ENCODE data around the gene CCR1. TPM values are rescaled to one million over a fixed set of nuclear protein-coding genes. Genes with fewer than 3 reads are reported as not detected.

The CCR1 gene
- total and polyA plus RNA-seq, 9 of the 15 experiments (the other 6 are each of a cell fraction or from before 2014, with no cell fraction given), result not detected

GRCh38 chr3:46239952-46240351 is 31.8 kb upstream of the CCR1 start:
- Histone ChIP-seq H3K79me2 (ENCODE audit: control insufficient read depth, insufficient read depth, low read length) (no peaks in the 10 kb centered on the region), H3K9me3 (replicated peaks; ENCODE audit: control insufficient read depth, insufficient read depth, low read depth, low read length) (no peaks in the 10 kb centered on the region), H3K4me2 (ENCODE audit: insufficient read depth, low read length) (no peak overlapping the region), H3K4me1 (replicated peaks in 1 of 2; ENCODE audit: control insufficient read depth in 2 of 2, insufficient read depth in 2 of 2, low read length in 2 of 2) (no peaks in the 10 kb centered on the region; a peak in 1 of 5 replicates), H3K36me3 (ENCODE audit: control insufficient read depth, insufficient read depth, low read length) (no peaks in the 10 kb centered on the region), H3K27ac (ENCODE audit: extremely low read depth, low read depth, low read length) (no peak overlapping the region), H4K20me1 (replicated peaks; ENCODE audit: control insufficient read depth, insufficient read depth, low read length) (no peaks in the 10 kb centered on the region), H3K9ac (ENCODE audit: insufficient read depth in 1 of 2, low read depth in 2 of 2, low read length in 2 of 2) (no peak overlapping the region), H3K9me1 (ENCODE audit: control insufficient read depth, insufficient read depth, low read length) (no peaks in the 10 kb centered on the region), H3K4me3 (no peak overlapping the region), H3K27me3 (ENCODE audit: control insufficient read depth in 2 of 2, insufficient read depth in 2 of 2, low read length in 2 of 2) (peaks cover 0 to 15% of the 10 kb centered on the region in 2 experiments; a peak in 2 of 5 replicates), H2AFZ (ENCODE audit: low read depth, low read length) (no peak overlapping the region)
- CTCF ChIA-PET (ENCODE audit: low intra/inter-chr PET ratio), result no interaction called here
- in situ Hi-C loops (cut with MboI), result no loop called here
- FAIRE-seq (no peak), ATAC-seq (no peak), DNase-seq (ENCODE audit: extremely low read depth in 1 of 4, low spot score in 3 of 4) (no peak)
- POLR2A ChIA-PET, result interaction anchor here (0.9 kb wide), 1 partner anchor 144 kb away, joined by 3 read pairs; no protein-coding TSS in a partner anchor
- BruUV-seq (replicated peaks), result no TSS peak
- intact Hi-C loops (cut with micrococcal nuclease), result no loop called here
- WGBS (ENCODE audit: insufficient coverage, low coverage, missing lambda C conversion rate), result 3% methylated on average over 2 of the region's 2 CpGs
- no peak for TF ChIP-seq ZNF146 (CRISPR knock-in tag; IDR thresholded peaks at IDR 0.05; ENCODE audit: unreplicated experiment)
- peak; percentile 73 for TF ChIP-seq TFE3 (CRISPR knock-in tag; IDR thresholded peaks at IDR 0.05)

GRCh38 chr3:46239301-46239938 is 31.3 kb upstream of the CCR1 start:
- Histone ChIP-seq H3K4me1 (replicated peaks in 1 of 2; ENCODE audit: control insufficient read depth in 2 of 2, insufficient read depth in 2 of 2, low read length in 2 of 2) (no peaks in the 10 kb centered on the region; a peak in 1 of 5 replicates), H3K4me3 (no peak overlapping the region), H3K4me2 (ENCODE audit: insufficient read depth, low read length) (no peak overlapping the region), H3K27ac (ENCODE audit: extremely low read depth, low read depth, low read length) (no peak overlapping the region), H3K9me3 (replicated peaks; ENCODE audit: control insufficient read depth, insufficient read depth, low read depth, low read length) (no peaks in the 10 kb centered on the region), H4K20me1 (replicated peaks; ENCODE audit: control insufficient read depth, insufficient read depth, low read length) (no peaks in the 10 kb centered on the region), H2AFZ (ENCODE audit: low read depth, low read length) (no peak overlapping the region), H3K79me2 (ENCODE audit: control insufficient read depth, insufficient read depth, low read length) (no peaks in the 10 kb centered on the region), H3K9me1 (ENCODE audit: control insufficient read depth, insufficient read depth, low read length) (no peaks in the 10 kb centered on the region), H3K27me3 (ENCODE audit: control insufficient read depth in 2 of 2, insufficient read depth in 2 of 2, low read length in 2 of 2) (peaks cover 0 to 12% of the 10 kb centered on the region in 2 experiments; a peak in 2 of 5 replicates), H3K9ac (ENCODE audit: insufficient read depth in 1 of 2, low read depth in 2 of 2, low read length in 2 of 2) (no peak overlapping the region), H3K36me3 (ENCODE audit: control insufficient read depth, insufficient read depth, low read length) (no peaks in the 10 kb centered on the region)
- no TSS peak for BruUV-seq (replicated peaks)
- WGBS (ENCODE audit: insufficient coverage, low coverage, missing lambda C conversion rate), result 8% methylated on average over 3 of the region's 3 CpGs
- intact Hi-C loops (cut with micrococcal nuclease), result no loop called here
- ChIA-PET POLR2A (interaction anchor here (0.6 to 1.0 kb wide), 3 partner anchors 27 to 216 kb away, joined by 3 read pairs; no protein-coding TSS in a partner anchor), CTCF (ENCODE audit: low intra/inter-chr PET ratio) (no interaction called here)
- in situ Hi-C loops (cut with MboI), result no loop called here
- no peak for ATAC-seq
- DNase-seq (ENCODE audit: extremely low read depth in 1 of 4, low spot score in 3 of 4), result no peak
- FAIRE-seq, result no peak
- TF ChIP-seq GMEB1 (CRISPR knock-in tag; IDR thresholded peaks at IDR 0.05), result no peak
- TF ChIP-seq MTA1 (IDR thresholded peaks at IDR 0.05; ENCODE audit: borderline replicate concordance), result no peak
- no peak for TF ChIP-seq GTF2E2 (tag; IDR thresholded peaks at IDR 0.05)
- no peak for TF ChIP-seq ZNF436 (CRISPR knock-in tag; IDR thresholded peaks at IDR 0.05)
- no peak for TF ChIP-seq PHF8 (IDR thresholded peaks at IDR 0.05; ENCODE audit: borderline replicate concordance, low read length)
- no peak for TF ChIP-seq CBX2 (IDR thresholded peaks at IDR 0.05; ENCODE audit: insufficient read depth, low read length, poor library complexity, severe bottlenecking)
- no peak for TF ChIP-seq KAT7 (CRISPR knock-in tag; IDR thresholded peaks at IDR 0.05; ENCODE audit: borderline replicate concordance)

Measured in K562 (cell line).